ENCODE data around the gene PDE4B.

GRCh38 chr1:66342707-66343106 is 550.0 kb downstream of the PDE4B start:
- TF ChIP-seq, protein P1, sequence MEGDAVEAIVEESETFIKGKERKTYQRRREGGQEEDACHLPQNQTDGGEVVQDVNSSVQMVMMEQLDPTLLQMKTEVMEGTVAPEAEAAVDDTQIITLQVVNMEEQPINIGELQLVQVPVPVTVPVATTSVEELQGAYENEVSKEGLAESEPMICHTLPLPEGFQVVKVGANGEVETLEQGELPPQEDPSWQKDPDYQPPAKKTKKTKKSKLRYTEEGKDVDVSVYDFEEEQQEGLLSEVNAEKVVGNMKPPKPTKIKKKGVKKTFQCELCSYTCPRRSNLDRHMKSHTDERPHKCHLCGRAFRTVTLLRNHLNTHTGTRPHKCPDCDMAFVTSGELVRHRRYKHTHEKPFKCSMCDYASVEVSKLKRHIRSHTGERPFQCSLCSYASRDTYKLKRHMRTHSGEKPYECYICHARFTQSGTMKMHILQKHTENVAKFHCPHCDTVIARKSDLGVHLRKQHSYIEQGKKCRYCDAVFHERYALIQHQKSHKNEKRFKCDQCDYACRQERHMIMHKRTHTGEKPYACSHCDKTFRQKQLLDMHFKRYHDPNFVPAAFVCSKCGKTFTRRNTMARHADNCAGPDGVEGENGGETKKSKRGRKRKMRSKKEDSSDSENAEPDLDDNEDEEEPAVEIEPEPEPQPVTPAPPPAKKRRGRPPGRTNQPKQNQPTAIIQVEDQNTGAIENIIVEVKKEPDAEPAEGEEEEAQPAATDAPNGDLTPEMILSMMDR (IDR thresholded peaks at IDR 0.05): no peak
- no peak for TF ChIP-seq POLR2A (IDR thresholded peaks at IDR 0.05)

All from heart left ventricle (tissue), 13 donors.